Adrenal gland (tissue), 12 donors: Measurements from ENCODE around the gene TMEM271. TPM values are rescaled to one million over a fixed set of nuclear protein-coding genes. Genes with fewer than 3 reads are reported as not detected.

Experiments used
- DNase-seq, 7 donors: peaks; one replicate each; pipeline ENCODE4 v3.0.0-alpha.2; 2019 to 2020
- H3K27ac ChIP-seq, 5 donors: fragments of 200-600 bp; sonication (generic) in 4 of 5; 1 replicate in 3 of 5; 2 replicates in 2 of 5; pipeline versions ENCODE4 v1.5.1 to v1.8.0; 2016 to 2020; ENCODE audit warnings: mild to moderate bottlenecking in 1 of 5
- H3K27me3 ChIP-seq: fragments of 200-600 bp; 2 replicates; pipeline ENCODE4 v1.8.0; 2021
- H3K36me3 ChIP-seq, 2 donors: fragments of 200-600 bp; replicated peaks in 1 of 2; 1 replicate in 1 of 2; 2 replicates in 1 of 2; pipeline versions ENCODE4 v1.5.1 to v1.8.0; 2018 to 2022
- H3K4me1 ChIP-seq, 2 donors: fragments of 200-600 bp; replicated peaks in 1 of 2; 1 replicate in 1 of 2; 2 replicates in 1 of 2; pipeline versions ENCODE4 v1.5.1 to v1.8.0; 2018 to 2021
- H3K4me3 ChIP-seq, 4 donors: fragments of 200-600 bp; sonication (generic) in 3 of 4; one replicate each; pipeline ENCODE4 v1.5.1; 2016 to 2018
- H3K9me3 ChIP-seq, 3 donors: fragments of 200-600 bp; sonication (generic) in 1 of 3; replicated peaks in 1 of 3; 1 replicate in 2 of 3; 2 replicates in 1 of 3; pipeline versions ENCODE4 v1.5.1 to v1.8.0; 2016 to 2021
- CTCF ChIP-seq, 6 experiments: fragments of 450-650 bp in 4 of 6; fragments of 200-600 bp in 2 of 6; sonication (generic) in 1 of 6; IDR thresholded peaks; 1 replicate in 5 of 6; 2 replicates in 1 of 6; pipeline versions ENCODE4 v1.5.1 to v1.8.0; 2016 to 2021; ENCODE audit warnings: antibody characterized with exemption in 6 of 6, mild to moderate bottlenecking in 2 of 6, moderate library complexity in 1 of 6
- POLR2A ChIP-seq, 2 donors: fragments of 450-650 bp; IDR thresholded peaks; one replicate each; pipeline ENCODE4 v1.6.1; 2017; ENCODE audit warnings: antibody characterized with exemption in 2 of 2, mild to moderate bottlenecking in 2 of 2, moderate library complexity in 1 of 2
- WGBS, 4 donors: extraction: QIAGEN DNeasy Blood & Tissue Kit in 2 of 4; methylation state at CpG; one replicate each; pipeline versions ENCODE4 v1.1.5 to v1.1.7; 2013 to 2017; 5-methylcytosine and 5-hydroxymethylcytosine counted together
- intact Hi-C, 2 donors: fragments of 100-400 bp; cut with DNase I; formaldehyde crosslinking; loops; one replicate each; pipeline versions ENCODE4 v1.14.1 to v1.15.0; 2022 to 2023
- polyA plus RNA-seq, 3 donors: library from polyadenylated mRNA; stranded (reverse); fragments of 200-250 nt in 2 of 3; fragments of 350-450 nt in 1 of 3; fragmentation: Illumina TruSeq in 1 of 3; extraction: RNeasy Lipid Tissue Mini Kit (QIAGEN cat#74804) in 1 of 3; gene quantifications; one replicate each; pipeline ENCODE4 v1.2.3, GENCODE V29; 2013 to 2014
- total RNA-seq, 9 donors: library from RNA; depleted of rRNA in 4 of 9; stranded (reverse); fragments of >200 nt in 4 of 9; fragments of 120-200 nt in 1 of 9; fragmentation: NEBNext Ultra II Directional in 1 of 9; extraction: Animal tissue kit (Norgen Biotek cat#: 25700) in 1 of 9; gene quantifications; one replicate each; pipeline versions ENCODE4 v1.1.0 to v1.2.4, GENCODE V29; 2013 to 2023
- donor health status: healthy with polysubstance abuse.
- donor health status: Bipolar disorder and iron deficiency.
- donor health status: DM: yes; HTN: yes; CAD: no.
- donor health status: DM: no; HTN: no; CAD: no.
- donor health status: DM: no; HTN: no; CAD: no.
- donor health status: DM: yes; HTN: yes; CAD: no.

TMEM271 gene
- total and polyA plus RNA-seq, 12 donors = 0.06 to 1.9 (median 0.60) TPM; not detected in 5

GRCh38 chr4:623914-624566, 47.9 kb upstream of the TMEM271 start:
- Histone ChIP-seq H3K27me3 (no peaks in the 10 kb centered on the region), H3K9me3 (no peaks in the 10 kb centered on the region)
- intact Hi-C loops = no loop called here

DNA sequence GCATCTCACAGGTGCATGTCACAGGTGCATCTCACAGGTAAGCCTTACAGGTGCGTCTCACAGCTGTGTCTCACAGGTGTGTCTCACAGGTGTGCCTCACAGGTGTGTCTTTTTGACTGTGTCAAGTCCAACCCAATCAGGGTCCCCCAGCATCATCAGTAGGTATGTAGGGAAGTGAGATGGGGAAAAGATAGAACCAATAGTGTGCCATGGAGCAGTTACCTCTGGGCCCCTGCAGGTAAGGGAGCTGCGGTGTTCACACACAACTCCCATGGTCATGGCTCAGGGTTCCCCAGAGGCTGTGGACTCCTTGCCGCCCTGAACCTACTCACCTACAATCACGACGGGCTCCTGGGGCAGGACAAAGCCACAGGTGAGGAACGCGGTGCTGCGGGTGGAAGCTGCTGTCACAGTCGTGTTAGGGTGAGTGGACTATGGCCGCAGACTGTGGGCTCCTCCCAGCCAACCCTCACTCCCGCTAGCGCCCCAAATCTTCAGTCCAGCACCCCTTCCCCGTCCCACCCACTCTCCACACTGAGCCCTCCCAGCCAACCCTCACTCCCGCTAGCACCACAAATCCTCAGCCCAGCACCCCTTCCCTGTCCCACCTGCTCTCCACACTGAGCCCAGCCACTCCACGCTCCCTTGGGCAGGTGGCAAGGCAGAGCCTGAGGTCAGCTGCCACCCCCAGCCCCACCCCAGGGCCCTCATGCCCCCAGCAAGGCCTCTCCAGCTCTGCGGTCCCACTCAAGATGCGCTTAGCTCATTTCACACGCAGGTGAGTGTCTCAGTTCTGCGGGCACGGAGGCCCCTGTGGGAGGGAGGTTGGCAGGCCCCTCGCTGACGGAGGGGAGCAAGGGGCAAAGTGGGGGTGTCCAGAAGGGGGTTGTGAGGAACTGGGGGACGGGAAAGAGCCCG, 47.2 kb upstream of the TMEM271 start:
- TF ChIP-seq POLR2A (IDR thresholded peaks at IDR 0.05) (no peak), CTCF (IDR thresholded peaks at IDR 0.05) (no peak)
- no peak for DNase-seq
- Histone ChIP-seq H3K36me3 (no peaks in the 10 kb centered on the region), H3K27me3 (no peaks in the 10 kb centered on the region), H3K4me1 (no peaks in the 10 kb centered on the region), H3K9me3 (no peaks in the 10 kb centered on the region), H3K27ac (no peak overlapping the region), H3K4me3 (no peak overlapping the region)
- 73 to 77% (median 75%) methylated on average over 21 to 24 of the region's 24 CpGs for WGBS, 4 donors
- intact Hi-C loops = no loop called here

More at GRCh38 chr4:623914-624566, 47.9 kb upstream of the TMEM271 start:
- WGBS, 4 donors = 47 to 62% (median 54%) methylated on average over 16 to 29 of the region's 29 CpGs
- H3K36me3 ChIP-seq = no peaks in the 10 kb centered on the region
- H3K4me3 ChIP-seq = no peak overlapping the region
- no peak for TF ChIP-seq CTCF (IDR thresholded peaks at IDR 0.05)
- no peak overlapping the region for H3K27ac ChIP-seq
- H3K4me1 ChIP-seq = no peaks in the 10 kb centered on the region
- DNase-seq = no peak

DNA sequence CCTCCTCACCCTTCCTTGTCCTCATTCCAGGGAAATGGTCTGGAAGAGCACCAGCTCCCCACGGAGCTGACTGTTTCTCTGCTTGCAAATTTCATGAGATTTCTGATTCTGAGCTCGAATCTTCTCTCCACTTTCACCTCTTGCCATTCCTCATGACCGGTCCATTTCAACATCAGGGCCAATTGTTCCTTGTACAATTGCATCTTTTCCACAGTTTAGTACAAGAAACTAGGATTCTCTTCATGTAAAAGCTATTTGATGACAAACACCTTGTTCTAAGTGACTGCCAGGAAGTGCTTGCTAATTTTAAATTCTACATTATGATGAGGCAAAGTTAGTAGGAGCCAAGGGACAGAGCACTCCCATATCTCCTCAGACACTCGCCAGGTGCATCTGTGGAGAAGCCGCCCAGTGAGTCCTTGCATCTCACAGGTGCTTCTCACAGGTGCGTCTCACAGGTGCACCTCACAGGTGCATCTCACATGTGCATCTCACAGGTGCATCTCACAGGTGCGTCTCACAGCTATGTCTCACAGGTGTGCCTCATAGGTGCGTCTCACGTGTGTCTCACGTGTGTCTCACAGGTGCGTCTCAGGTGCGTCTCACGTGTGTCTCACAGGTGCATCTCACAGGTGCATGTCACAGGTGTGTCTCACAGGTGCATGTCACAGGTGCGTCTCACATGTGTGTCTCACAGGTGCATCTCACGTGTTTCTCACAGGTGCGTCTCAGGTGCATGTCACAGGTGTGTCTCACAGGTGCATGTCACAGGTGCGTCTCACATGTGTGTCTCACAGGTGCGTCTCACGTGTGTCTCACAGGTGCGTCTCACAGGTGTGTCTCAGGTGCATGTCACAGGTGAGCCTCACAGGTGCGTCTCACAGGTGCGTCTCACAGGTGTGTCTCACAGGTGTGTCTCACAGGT, 46.2 kb upstream of the TMEM271 start:
- TF ChIP-seq CTCF (IDR thresholded peaks at IDR 0.05) = no peak
- no peak for TF ChIP-seq POLR2A (IDR thresholded peaks at IDR 0.05)
- Histone ChIP-seq H3K27me3 (peaks cover 3% of the 10 kb centered on the region), H3K9me3 (no peaks in the 10 kb centered on the region), H3K4me3 (no peak overlapping the region), H3K27ac (no peak overlapping the region), H3K36me3 (no peaks in the 10 kb centered on the region), H3K4me1 (no peaks in the 10 kb centered on the region)
- 74 to 90% (median 82%) methylated on average over 14 to 22 of the region's 22 CpGs for WGBS, 4 donors
- DNase-seq = no peak
- intact Hi-C loops = no loop called here
